ENCODE results near the gene TP73.

The TP73 gene

GRCh38 chr1:3693321-3693720 lies 41.0 kb downstream of the TP73 start:
- intact Hi-C loops (cut with DNase I) = no loop called here
- DNase-seq = no peak

GRCh38 chr1:3695326-3696217 lies 43.3 kb downstream of the TP73 start:
- intact Hi-C loops (cut with DNase I) = loop anchor here (2.0 kb wide), 1 partner anchor 31 kb away; no protein-coding TSS in a partner anchor
- peak; percentile 31 to 88 (median 70) for DNase-seq

- intact Hi-C loops (cut with DNase I) = loop anchor here (2.0 kb wide), 1 partner anchor 30 kb away; no protein-coding TSS in a partner anchor
- no peak for DNase-seq
Measured at GRCh38 chr1:3696689-3697088, 44.4 kb downstream of the TP73 start.

GRCh38 chr1:3697104-3697503 lies 44.8 kb downstream of the TP73 start:
- DNase-seq = no peak
- intact Hi-C loops (cut with DNase I) = loop anchor here (2.0 kb wide), 1 partner anchor 30 kb away; no protein-coding TSS in a partner anchor

- DNase-seq = no peak
- intact Hi-C loops (cut with DNase I) = loop anchor here (2.0 kb wide), 1 partner anchor 29 kb away; no protein-coding TSS in a partner anchor
Measured at GRCh38 chr1:3697810-3698209, 45.5 kb downstream of the TP73 start.

GRCh38 chr1:3698660-3699408 lies 46.5 kb downstream of the TP73 start:
- intact Hi-C loops (cut with DNase I) = no loop called here
- no peak for DNase-seq

- intact Hi-C loops (cut with DNase I) = no loop called here
- DNase-seq = peak in 24 of 42 donors; percentile 19 to 69 (median 44)
Measured at GRCh38 chr1:3699596-3699995, 47.3 kb downstream of the TP73 start.

GRCh38 chr1:3700631-3701030 lies 48.3 kb downstream of the TP73 start:
- no peak for DNase-seq
- intact Hi-C loops (cut with DNase I) = no loop called here

- intact Hi-C loops (cut with DNase I) = no loop called here
- no peak for DNase-seq
Measured at GRCh38 chr1:3702528-3702927, 50.2 kb downstream of the TP73 start.

- no peak for DNase-seq
- intact Hi-C loops (cut with DNase I) = no loop called here
Measured at GRCh38 chr1:3702990-3703728, 50.8 kb downstream of the TP73 start.

GRCh38 chr1:3703786-3704371 lies 51.6 kb downstream of the TP73 start:
- intact Hi-C loops (cut with DNase I) = no loop called here
- no peak for DNase-seq

- DNase-seq = no peak
- intact Hi-C loops (cut with DNase I) = no loop called here
Measured at GRCh38 chr1:3705341-3705950, 53.1 kb downstream of the TP73 start.

GRCh38 chr1:3706651-3707297 lies 54.5 kb downstream of the TP73 start:
- intact Hi-C loops (cut with DNase I) = no loop called here
- DNase-seq = no peak

- no peak for DNase-seq
- intact Hi-C loops (cut with DNase I) = no loop called here
Measured at GRCh38 chr1:3707298-3707938, 55.1 kb downstream of the TP73 start.

GRCh38 chr1:3707939-3708328 lies 55.6 kb downstream of the TP73 start:
- intact Hi-C loops (cut with DNase I) = no loop called here
- no peak for DNase-seq

- DNase-seq = no peak
- intact Hi-C loops (cut with DNase I) = no loop called here
Measured at GRCh38 chr1:3708791-3709190, 56.5 kb downstream of the TP73 start.

GRCh38 chr1:3710251-3710650 lies 57.9 kb downstream of the TP73 start:
- no peak for DNase-seq
- intact Hi-C loops (cut with DNase I) = no loop called here

- intact Hi-C loops (cut with DNase I) = no loop called here
- DNase-seq = no peak
Measured at GRCh38 chr1:3711381-3711779, 59.1 kb downstream of the TP73 start.
